Activated naive CD4-positive, alpha-beta T cell treated with anti-CD3 and anti-CD28 coated beads, Interleukin-2, amount 50 U/mL, for 72 hours (primary cell): ENCODE data around the gene ASB3. TPM values are rescaled to one million over a fixed set of nuclear protein-coding genes. Genes with fewer than 3 reads are reported as not detected.

ENCODE experiments used
- ATAC-seq, 2 donors: fragments of 150-1000 bp; cut with Tn5 transposase; 2 replicates each; pipeline ENCODE4 v1.10.0; 2021; ENCODE audit warnings: mild to moderate bottlenecking in 2 of 2, moderate library complexity in 2 of 2
- DNase-seq, 2 donors: peaks; one replicate each; pipeline ENCODE4 v3.0.0; 2021 to 2022; ENCODE audit warnings: low spot score in 2 of 2
- H3K27ac Mint-ChIP-seq, 2 donors: one replicate each; pipeline ENCODE4 v1.8.0; 2022; ENCODE audit warnings: mild to moderate bottlenecking in 2 of 2, mixed read lengths in 2 of 2
- H3K36me3 Mint-ChIP-seq, 2 donors: one replicate each; pipeline ENCODE4 v1.8.0; 2022; ENCODE audit warnings: mixed read lengths in 2 of 2
- H3K9me3 Mint-ChIP-seq, 2 donors: one replicate each; pipeline ENCODE4 v1.8.0; 2022; ENCODE audit warnings: mixed read lengths in 2 of 2
- total RNA-seq, 2 donors: library from RNA; stranded (reverse); gene quantifications; one replicate each; pipeline ENCODE4 v1.2.3, GENCODE V29; 2022

Gene ASB3
- total RNA-seq, 2 donors from 2014 or later: 29.7 to 34.1 TPM

DNA sequence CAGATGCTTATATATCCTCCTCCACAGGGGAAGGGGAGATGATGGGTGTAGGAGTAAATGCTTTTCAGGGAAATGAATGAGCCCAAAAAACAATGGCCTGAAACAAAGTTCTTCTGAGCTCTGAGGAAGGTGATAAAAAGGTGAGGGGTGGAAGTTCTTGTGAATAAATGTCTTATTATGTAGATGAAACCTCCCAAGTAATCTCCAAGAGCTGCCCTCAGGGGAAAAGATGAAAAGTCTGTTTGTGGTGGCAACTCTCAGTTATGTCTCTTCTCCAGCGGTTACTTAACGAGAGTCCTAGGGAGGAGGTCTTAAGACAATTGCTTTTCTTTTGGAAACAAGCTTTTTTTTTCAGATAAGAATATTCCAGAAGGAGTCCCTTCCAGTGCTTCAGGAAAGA is 134.6 kb downstream of the ASB3 start:
- ATAC-seq: no peak
- no peak for DNase-seq
- Mint-ChIP-seq H3K27ac (no peak overlapping the region), H3K9me3 (no peaks in the 10 kb centered on the region), H3K36me3 (no peaks in the 10 kb centered on the region)

DNA sequence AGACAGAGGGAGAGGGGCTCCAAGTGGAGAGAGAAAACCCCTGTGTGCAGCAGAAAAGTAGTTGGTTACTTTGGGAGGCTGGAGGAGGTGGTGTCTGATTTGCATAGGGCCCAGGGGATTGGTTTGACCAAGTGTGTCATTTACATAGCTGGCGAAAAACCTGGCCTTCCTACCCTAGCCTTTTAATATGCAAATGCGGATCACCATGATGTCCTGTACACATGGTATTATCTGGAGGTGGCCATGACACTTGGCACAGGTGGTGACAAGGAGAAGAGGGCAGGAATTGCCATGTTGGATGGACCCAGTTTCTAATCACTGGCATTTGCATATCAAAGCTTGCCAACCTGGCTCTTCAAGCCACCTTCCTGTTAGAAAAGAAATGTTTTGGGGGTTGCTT is 140.0 kb downstream of the ASB3 start:
- no peak for ATAC-seq
- Mint-ChIP-seq H3K9me3 (no peaks in the 10 kb centered on the region), H3K27ac (no peak overlapping the region), H3K36me3 (no peaks in the 10 kb centered on the region)
- no peak for DNase-seq

DNA sequence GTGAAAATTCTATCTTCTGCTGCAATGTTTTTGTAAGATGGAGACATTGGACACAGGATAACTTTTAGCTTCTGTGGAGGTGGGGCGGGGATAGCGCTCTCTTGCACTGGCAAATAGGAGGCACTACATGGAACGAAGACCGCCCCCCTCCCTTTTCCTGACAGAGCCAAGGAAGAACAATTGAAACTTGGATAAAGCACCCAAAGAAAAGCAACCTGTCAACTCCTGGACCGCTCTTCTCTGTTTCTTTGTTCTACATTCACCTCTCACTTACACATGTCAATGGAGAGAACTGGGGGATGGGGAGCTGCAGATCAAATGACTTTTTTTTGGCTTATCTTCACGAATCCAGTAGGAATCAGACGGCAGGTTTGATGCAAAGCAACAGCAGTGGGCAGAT is 145.5 kb downstream of the ASB3 start:
- ATAC-seq (no peak), DNase-seq (no peak)
- no peak overlapping the region for H3K27ac Mint-ChIP-seq
- H3K9me3 Mint-ChIP-seq: peaks cover 0 to 4% of the 10 kb centered on the region in 2 donors
- H3K36me3 Mint-ChIP-seq: no peaks in the 10 kb centered on the region

DNA sequence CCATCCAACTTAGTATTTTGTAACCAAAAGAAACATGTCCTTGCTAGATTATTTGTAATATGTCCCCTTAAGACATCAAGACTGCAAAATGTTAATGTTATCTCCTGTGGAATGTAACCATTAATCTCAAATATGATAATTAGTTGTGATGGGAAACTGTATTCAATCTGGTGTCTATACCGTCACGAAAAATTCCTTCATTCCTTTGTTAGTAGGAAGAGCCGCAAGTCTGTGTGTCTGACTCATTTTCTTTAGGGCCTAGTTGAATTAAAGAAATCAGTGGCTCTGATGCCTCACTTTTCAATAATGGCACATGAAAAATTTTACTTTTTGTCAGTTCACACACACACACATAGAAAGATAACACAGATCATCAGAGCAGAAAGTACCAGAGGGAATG is 146.3 kb downstream of the ASB3 start:
- no peak overlapping the region for H3K27ac Mint-ChIP-seq
- DNase-seq (no peak), ATAC-seq (no peak)
- no peaks in the 10 kb centered on the region for H3K36me3 Mint-ChIP-seq
- peaks cover 0 to 4% of the 10 kb centered on the region in 2 donors for H3K9me3 Mint-ChIP-seq

DNA sequence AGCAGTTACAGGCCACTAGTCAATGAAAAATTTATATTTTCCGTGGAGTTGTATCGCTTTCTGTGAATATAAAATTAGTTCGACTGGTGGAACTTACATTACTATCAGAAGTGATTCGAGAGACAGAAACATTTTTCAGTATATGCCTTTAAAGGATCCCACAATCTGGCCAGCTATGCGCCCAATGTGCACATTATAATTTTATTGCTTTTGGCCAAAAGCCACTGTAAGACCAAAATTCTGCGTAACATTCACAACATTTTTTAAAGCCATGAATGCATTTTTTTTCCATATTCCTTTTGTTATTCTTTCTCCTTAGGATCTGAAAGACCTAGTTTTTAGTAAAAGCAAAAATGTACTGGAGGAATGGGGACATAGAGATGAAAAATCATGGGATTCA is 150.2 kb downstream of the ASB3 start:
- no peaks in the 10 kb centered on the region for H3K36me3 Mint-ChIP-seq
- H3K27ac Mint-ChIP-seq: no peak overlapping the region
- H3K9me3 Mint-ChIP-seq: peaks cover 0 to 4% of the 10 kb centered on the region in 2 donors
- ATAC-seq: no peak
- no peak for DNase-seq

DNA sequence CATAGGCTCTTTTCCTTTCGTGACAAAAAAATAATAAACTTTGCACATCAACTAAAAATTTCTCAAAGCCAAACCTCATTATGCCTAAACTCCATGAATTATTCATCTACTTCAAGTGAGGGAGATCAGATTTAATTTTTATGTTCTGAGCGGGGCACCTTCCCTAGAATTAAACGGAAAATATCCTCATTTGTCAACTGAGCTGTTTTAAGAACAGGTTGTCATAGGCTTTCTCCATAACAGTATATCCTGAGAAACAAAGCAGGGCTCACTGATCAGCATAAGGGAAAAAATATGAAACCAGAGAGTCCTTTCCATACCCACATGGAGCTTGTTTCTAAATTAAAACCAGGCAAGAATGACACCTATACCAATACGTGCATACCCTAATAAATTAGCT is 150.6 kb downstream of the ASB3 start:
- Mint-ChIP-seq H3K36me3 (no peaks in the 10 kb centered on the region), H3K9me3 (peaks cover 0 to 4% of the 10 kb centered on the region in 2 donors), H3K27ac (no peak overlapping the region)
- ATAC-seq (no peak), DNase-seq (no peak)

DNA sequence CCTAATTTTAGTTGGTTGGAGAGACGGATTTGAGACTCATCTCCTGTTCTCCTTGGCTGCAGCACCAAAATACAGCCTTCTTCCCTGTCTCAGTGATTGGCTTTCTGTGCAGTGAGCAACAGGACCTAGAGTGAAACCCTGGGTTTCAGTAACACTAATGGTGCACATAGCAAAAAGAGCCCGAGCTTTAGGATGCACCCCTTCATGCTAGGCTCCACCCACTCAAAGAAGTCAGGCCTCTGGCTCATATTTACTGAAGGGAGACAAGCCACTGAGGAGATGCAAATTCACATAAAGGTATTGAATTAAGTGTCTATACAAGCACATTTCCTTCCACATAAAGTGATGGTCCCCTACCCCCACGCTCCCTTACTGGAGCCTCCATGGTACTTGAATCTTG is 151.1 kb downstream of the ASB3 start:
- DNase-seq: no peak
- Mint-ChIP-seq H3K27ac (no peak overlapping the region), H3K9me3 (peaks cover 0 to 4% of the 10 kb centered on the region in 2 donors), H3K36me3 (no peaks in the 10 kb centered on the region)
- ATAC-seq: no peak

DNA sequence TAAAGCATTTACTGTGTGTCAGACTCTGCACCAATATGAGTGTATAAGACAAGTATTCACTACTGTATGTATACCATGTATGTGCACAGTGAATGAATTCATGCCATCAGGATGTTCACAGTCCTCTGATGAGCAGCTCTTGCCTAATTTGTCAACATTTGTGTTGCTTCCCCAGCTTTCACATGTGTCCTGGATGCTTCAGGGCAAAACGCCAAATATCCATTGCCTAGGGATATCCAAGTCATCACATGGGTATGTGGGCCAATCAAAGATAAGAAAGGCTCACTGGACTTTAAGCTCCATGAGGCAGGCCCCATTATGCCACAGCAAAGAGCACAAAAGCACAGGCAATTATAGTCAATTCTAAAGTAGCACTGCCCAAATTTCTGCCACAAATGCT is 153.3 kb downstream of the ASB3 start:
- Mint-ChIP-seq H3K27ac (no peak overlapping the region), H3K36me3 (no peaks in the 10 kb centered on the region), H3K9me3 (peaks cover 0 to under 1% of the 10 kb centered on the region in 2 donors)
- ATAC-seq: no peak
- no peak for DNase-seq

DNA sequence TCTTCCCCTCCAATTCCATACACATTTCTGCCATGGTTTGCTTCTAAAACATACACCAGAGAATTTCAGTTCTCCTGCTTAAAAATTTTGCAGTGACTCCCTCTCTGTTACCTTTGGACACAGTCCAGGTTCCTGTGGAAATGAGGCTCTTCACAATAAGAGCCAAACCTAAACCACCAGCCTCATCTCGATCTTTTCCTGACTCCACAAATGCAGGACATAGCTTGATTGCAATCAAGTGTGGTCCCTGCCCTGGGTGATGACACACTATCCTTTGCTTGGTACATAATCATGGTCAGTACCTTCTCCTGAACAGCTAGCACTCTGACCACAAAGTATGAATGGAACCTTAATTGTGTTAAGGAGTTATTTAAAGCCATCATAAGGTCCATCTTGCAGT is 154.0 kb downstream of the ASB3 start:
- Mint-ChIP-seq H3K27ac (no peak overlapping the region), H3K36me3 (no peaks in the 10 kb centered on the region), H3K9me3 (no peaks in the 10 kb centered on the region)
- ATAC-seq (no peak), DNase-seq (no peak)

DNA sequence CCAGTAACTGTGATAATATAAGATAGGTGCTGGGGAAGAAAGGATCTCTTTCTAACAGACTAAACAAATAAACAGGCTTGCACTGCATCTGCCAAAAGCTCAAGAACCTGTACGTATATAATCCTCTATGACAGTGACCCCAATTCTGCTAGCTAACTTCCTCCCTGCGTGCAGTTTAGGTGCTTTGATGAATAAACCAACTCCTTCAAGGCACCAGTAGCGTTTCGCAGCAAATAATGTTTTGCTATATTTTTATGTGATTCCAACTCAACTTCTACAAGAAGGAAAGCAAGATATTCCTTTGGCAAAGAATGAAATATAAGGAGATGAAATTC is 154.7 kb downstream of the ASB3 start:
- H3K27ac Mint-ChIP-seq: no peak overlapping the region
- DNase-seq (no peak), ATAC-seq (no peak)
- H3K9me3 Mint-ChIP-seq: no peaks in the 10 kb centered on the region
- no peaks in the 10 kb centered on the region for H3K36me3 Mint-ChIP-seq

DNA sequence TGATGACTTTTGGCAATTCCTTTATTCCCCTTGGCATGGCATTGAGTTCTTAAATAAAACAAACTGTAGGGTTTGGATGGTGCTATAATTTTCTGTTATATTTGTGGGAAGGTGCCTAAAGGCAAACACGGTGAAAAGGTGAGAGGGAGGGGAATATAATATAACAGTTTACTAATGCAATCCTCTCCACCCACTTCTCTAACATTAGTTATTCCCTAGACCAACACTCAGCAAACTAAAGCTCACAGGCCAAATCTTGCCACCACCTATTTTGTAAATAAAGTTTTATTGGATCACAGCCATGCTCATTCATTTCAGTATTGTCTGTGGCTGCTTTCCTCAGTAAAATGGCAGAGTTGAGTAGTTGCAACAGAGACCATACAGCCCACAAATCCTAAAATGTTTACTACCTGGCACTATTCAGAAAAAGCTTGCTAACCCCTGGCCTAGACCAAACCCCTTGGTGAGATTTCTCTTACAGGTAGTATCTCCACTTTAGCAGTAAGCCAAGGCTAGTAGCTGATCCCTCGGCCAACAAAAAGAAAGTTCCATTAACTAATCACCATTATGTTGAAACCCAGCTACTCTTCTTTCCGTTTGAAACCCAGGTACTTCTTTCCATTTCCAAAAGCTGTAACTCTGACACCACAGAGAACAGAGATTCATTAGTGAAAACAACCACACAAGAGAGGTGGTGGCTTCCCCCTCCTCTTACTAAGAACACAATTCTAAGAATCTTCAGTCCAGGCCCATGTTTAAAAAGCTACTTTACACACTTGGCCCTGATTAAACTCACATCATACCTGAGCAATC is 155.2 kb downstream of the ASB3 start:
- no peaks in the 10 kb centered on the region for H3K36me3 Mint-ChIP-seq

DNA sequence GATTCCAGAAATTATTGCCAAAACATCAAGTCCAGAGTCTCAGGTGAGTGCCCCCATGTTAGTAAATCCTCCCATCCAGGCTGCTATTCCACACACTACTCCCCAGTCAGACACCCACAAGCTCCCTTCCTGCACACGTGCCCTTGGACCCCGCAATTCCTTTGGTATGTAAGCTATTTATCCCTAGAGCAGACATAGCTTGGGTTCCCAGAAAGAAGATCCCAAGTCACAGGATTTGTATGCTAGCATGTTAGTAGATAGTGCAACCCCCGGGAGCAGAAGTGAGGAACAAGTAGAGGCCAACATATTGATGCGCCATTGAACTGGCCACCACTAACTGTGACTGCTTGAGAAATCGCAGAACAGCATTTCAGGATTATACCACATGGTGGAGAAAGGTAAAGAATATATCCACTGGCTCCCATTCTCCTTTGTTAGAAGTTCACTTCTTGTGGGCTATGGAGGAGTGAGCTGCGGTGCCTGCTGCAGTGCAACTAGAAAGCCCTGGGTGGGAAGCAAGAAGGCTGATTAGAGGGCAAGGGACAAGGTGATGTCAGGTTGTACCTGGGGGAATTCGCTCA is 156.6 kb downstream of the ASB3 start:
- DNase-seq (no peak), ATAC-seq (no peak)
- Mint-ChIP-seq H3K9me3 (no peaks in the 10 kb centered on the region), H3K36me3 (no peaks in the 10 kb centered on the region), H3K27ac (no peak overlapping the region)

More for the DNA sequence above, 155.2 kb downstream of the ASB3 start:
- peak in 1 of 2 donors; percentile 91 for ATAC-seq
- Mint-ChIP-seq H3K9me3 (no peaks in the 10 kb centered on the region), H3K27ac (peak overlapping the region in 1 of 2 donors; percentile 95)
- peak in 1 of 2 donors; percentile 2 for DNase-seq

DNA sequence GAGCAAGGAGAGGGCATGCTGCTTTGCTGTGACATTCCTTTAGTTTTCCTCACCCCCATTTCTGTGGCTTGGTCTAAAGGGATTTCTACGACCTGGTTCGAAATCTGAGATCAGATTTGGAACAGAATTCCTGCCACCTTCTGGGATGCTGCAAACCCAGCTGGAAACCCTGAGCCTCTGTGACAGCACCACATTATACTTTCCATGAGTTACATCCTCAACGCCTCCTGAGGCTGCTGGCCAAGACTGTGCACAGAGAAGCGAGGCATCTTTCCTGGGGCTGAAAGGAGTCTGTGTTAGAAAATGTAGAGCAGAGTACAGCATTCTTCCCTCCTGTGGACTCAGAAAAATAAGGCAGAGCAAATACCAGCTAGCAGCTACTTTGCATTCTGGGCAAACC is 157.3 kb downstream of the ASB3 start:
- ATAC-seq: no peak
- H3K9me3 Mint-ChIP-seq: no peaks in the 10 kb centered on the region
- no peak for DNase-seq
- H3K27ac Mint-ChIP-seq: no peak overlapping the region
- H3K36me3 Mint-ChIP-seq: no peaks in the 10 kb centered on the region

DNA sequence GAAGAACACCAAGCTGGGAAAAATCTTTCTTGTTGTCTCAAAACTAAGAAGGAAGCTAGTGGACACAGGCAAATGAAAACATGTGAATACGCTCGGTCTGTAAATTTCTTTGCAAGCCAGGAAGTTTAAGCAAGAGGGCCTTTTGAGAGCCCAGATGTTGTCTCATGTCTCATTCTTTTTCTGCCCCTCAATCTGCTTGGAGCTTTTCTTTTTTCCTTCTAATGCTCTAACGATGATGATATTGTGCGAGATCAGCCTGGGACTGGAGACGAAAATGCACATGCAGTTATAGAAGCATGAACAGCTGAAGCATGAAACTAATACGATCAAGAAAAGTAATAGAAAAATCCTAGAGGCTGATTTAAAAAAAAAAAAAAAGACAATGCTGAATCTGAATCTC is 157.8 kb downstream of the ASB3 start:
- DNase-seq: no peak
- H3K9me3 Mint-ChIP-seq: no peaks in the 10 kb centered on the region
- no peaks in the 10 kb centered on the region for H3K36me3 Mint-ChIP-seq
- no peak for ATAC-seq
- H3K27ac Mint-ChIP-seq: no peak overlapping the region

DNA sequence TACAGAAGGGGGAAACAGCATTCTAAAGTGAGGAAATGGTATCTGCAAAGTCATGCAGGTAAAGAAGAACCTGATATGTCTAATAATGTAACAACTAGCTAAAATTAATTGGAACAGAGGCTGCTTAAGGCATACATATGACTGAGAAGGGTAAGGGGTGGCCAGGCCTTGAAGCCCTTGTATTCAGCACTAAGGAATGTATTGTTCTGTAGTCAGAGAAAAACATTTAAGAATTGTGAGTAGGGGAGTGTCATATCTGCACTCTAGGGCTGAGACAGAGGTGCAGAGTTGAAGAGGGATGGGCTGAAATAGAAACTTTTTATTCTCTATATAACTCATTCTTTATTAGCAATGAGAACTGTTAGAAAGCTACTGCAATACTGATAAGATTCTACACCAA is 164.6 kb downstream of the ASB3 start:
- no peak for ATAC-seq
- Mint-ChIP-seq H3K36me3 (no peaks in the 10 kb centered on the region), H3K9me3 (no peaks in the 10 kb centered on the region), H3K27ac (no peak overlapping the region)
- no peak for DNase-seq

DNA sequence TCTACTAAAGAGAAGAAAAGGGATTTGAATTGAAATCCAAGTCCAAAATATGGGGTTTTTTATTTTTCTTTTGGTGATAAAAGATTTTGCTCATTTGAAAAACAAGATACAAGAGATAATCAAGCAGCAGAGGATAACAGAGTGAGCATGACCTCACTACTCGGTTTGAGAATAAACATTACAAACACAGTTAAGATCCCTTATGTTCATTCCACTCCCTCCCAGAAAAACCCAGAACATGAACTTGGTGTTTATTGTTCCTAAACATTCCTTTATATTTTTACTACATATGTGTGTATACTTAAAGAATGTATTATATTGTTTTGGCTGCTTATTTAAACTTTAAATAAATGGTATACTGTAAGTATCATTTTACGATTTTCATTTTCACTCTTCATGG is 165.8 kb downstream of the ASB3 start:
- DNase-seq (no peak), ATAC-seq (no peak)
- H3K9me3 Mint-ChIP-seq: no peaks in the 10 kb centered on the region
- no peaks in the 10 kb centered on the region for H3K36me3 Mint-ChIP-seq
- H3K27ac Mint-ChIP-seq: no peak overlapping the region
